Stimulated activated CD4-positive, alpha-beta T cell treated with anti-CD3 and anti-CD28 coated beads, Interleukin-1b, Interleukin-23, amount 100 ng/mL, for 4 hours (primary cell): ENCODE data around the gene GNRHR.
"Not testable (repeated sequence)": the region's sequence is repeated elsewhere in the genome, so short reads cannot be mapped to it uniquely, and the experiment has no call there.

Experiments used
- DNase-seq, 2 donors: peaks; one replicate each; pipeline ENCODE4 v3.0.0-alpha.2; 2020; ENCODE audit warnings: low read depth in 2 of 2

Gene GNRHR

GRCh38 chr4:67727124-67727850 is 26.9 kb downstream of the GNRHR start:
- DNase-seq = no peak

- no peak for DNase-seq
Measured at GRCh38 chr4:67725981-67726380, 28.2 kb downstream of the GNRHR start.

GRCh38 chr4:67725132-67725531 is 29.1 kb downstream of the GNRHR start:
- no peak for DNase-seq

- no peak for DNase-seq
Measured at GRCh38 chr4:67723949-67724348, 30.2 kb downstream of the GNRHR start.

- no peak for DNase-seq
Measured at GRCh38 chr4:67723341-67723740, 30.8 kb downstream of the GNRHR start.

- no peak for DNase-seq
Measured at GRCh38 chr4:67721770-67722597, 32.2 kb downstream of the GNRHR start.

GRCh38 chr4:67721315-67721769 is 32.8 kb downstream of the GNRHR start:
- DNase-seq = no peak

GRCh38 chr4:67719953-67720617 is 34.1 kb downstream of the GNRHR start:
- no peak for DNase-seq

- DNase-seq = no peak
Measured at GRCh38 chr4:67718848-67719247, 35.3 kb downstream of the GNRHR start.

GRCh38 chr4:67717586-67717985 is 36.6 kb downstream of the GNRHR start:
- DNase-seq = no peak

- no peak for DNase-seq
Measured at GRCh38 chr4:67714955-67715354, 39.2 kb downstream of the GNRHR start.

- no peak for DNase-seq
Measured at GRCh38 chr4:67714248-67714583, 40.0 kb downstream of the GNRHR start.

GRCh38 chr4:67713529-67714247 is 40.5 kb downstream of the GNRHR start:
- no peak for DNase-seq

- no peak for DNase-seq
Measured at GRCh38 chr4:67712650-67713528, 41.3 kb downstream of the GNRHR start.

- no peak for DNase-seq
Measured at GRCh38 chr4:67712000-67712625, 42.1 kb downstream of the GNRHR start.

- DNase-seq = not testable (repeated sequence)
Measured at GRCh38 chr4:67706682-67707081, 47.5 kb downstream of the GNRHR start.

- no peak for DNase-seq
Measured at GRCh38 chr4:67704843-67705242, 49.3 kb downstream of the GNRHR start.

- DNase-seq = no peak
Measured at GRCh38 chr4:67702166-67702565, 52.0 kb downstream of the GNRHR start.

- DNase-seq = no peak
Measured at GRCh38 chr4:67701517-67701850, 52.7 kb downstream of the GNRHR start.

GRCh38 chr4:67700738-67701516 is 53.3 kb downstream of the GNRHR start, which contains the start of gene UBA6:
UBA6 (minus strand) TSS chr4:67701155; CDS start chr4:67701119, 36 bp downstream.
- DNase-seq = peak; percentile 91 to 92
